HG03354 (cell line): ENCODE results near the gene LRRC41.
A peak's percentile ranks its signal among the peaks of the same experiment; 100 is the strongest.
"Not testable (repeated sequence)": the region's sequence is repeated elsewhere in the genome, so short reads cannot be mapped to it uniquely, and the experiment has no call there.

Source experiments
- ATAC-seq: cut with Tn5 transposase; IDR thresholded peaks from one replicate; pipeline ENCODE4 v1.9.1; 2021; ENCODE audit warnings: mild to moderate bottlenecking; ENCODE audit not compliant: unreplicated experiment, poor library complexity, severe bottlenecking

Gene LRRC41

DNA sequence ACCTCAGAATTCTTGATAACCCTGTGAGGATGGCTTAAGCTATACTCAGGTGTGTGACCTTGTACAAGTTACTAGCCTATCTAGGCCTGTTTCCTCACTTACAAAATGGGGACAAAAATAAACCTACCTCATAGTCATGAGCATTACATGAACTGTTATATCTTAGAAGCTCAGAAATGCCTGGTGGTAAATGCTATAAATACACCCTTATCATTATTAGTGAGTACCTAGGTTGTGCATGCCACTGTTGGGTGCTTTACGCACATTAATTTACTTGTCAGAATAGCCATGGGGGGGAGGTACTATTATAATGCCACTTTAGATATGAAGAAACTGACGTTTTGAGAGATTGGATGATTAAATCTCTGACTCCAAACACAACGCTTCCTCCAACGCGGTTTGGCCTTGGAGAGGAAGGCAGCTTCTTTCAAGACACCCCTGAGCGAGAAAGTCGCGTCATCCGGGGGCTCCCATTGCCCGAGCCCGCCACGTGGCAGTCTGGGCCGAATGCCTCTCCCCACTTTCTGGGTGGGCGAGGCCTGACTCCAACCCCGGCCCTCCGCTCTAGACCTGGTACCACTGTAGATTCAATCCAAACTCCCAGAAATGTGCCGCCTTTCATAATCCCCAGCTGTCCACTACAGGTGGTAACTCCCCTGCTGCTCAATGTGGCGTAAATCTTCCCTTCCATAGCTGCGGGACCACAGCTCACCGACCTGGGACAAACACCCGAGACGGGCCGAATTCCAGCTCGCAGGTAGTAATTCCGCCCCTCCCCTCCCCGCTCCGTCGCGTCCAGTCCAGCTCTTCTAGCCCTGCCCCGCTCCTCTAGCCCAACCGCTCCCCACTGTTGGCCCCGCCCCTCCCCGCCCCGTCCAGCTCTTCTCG, 56.6 kb downstream of the LRRC41 start:
- ATAC-seq = peak; percentile 56

DNA sequence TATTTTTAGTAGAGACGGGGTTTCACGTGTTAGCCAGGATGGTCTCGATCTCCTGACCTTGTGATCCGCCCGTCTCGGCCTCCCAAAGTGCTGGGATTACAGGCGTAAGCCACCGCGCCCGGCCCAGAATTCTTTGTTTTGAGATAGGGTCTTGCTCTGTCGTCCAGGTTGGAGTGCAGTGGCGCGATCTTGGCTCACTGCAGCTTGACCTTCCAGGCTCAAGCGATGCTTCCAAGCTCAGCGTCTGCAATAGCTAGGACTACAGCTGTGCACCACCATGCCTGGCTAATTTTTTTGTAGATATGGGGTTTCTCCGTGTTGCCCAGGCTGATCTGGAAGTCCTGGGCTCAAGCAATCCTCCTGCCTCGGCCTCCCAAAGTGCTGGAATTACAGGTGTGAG, 57.3 kb downstream of the LRRC41 start:
- ATAC-seq = not testable (repeated sequence)

DNA sequence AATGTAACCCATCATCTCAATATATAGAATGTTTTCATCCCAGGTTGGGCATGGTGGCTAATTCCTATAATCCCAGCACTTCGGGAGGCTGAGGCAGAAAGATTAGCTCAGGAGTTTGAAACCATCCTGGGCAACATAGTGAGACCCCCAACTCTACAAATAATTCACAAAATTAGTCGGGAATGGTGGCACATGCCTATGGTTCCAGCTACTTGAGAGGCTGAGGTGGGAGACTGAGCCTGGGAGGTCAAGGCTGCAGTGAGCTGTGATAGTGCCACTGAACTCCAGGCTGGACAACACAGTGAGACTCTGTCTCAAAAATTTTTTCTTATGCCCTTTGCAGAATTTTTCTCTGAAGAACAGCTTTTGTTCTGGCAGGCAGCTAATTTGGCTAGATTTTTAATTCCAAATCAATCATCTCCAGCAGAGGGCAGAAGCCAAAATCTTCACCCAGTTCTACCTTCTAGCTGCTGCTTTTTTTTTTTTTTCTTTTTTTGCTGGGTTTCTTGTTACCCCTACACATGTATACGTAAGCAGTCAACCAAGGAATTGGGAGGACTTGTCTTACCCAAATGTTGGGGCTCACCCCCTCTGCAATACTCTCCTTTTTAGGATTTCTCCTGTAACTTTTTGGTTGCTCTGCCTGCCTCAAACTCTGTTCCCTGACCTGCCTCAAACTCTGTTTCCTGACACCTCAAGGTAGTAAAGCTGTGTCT, 58.6 kb downstream of the LRRC41 start:
- no peak for ATAC-seq

DNA sequence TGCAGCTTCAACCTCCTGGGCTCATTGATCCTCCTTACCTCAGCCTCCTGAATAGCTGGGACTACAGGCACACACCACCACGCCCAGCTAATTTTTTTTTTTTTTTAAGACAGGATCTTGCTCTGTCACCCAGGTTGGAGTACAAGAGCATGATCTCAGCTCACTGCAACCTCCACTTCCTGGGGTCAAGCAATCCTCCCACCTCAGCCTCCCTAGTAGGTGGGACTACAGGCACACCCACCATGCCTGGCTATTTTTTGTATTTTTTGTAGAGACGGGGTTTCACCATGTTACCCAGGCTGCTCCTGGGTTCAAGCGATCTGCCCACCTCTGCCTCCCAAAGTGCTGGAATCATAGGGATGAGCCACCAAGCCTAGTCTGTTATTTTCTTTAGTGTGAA, 59.6 kb downstream of the LRRC41 start:
- not testable (repeated sequence) for ATAC-seq

DNA sequence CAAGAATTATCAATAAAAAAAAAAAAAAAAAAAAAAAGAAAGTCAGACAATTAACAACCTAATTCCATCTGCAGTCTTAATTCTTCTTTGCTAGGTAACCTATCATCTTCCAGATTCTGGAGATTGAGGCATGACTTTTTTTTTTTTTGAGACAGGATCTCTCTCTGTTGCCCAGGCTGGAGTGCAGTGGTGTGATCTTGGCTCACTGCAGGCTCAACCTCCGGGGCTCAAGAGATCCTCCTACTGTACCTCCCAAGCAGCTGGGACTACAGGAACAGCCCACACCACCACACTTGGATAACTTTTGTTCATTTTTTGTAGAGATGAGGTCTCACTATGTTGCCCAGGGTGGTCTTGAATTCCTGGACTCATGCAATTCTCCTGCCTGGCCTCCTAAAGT, 60.5 kb downstream of the LRRC41 start:
- ATAC-seq = no peak

DNA sequence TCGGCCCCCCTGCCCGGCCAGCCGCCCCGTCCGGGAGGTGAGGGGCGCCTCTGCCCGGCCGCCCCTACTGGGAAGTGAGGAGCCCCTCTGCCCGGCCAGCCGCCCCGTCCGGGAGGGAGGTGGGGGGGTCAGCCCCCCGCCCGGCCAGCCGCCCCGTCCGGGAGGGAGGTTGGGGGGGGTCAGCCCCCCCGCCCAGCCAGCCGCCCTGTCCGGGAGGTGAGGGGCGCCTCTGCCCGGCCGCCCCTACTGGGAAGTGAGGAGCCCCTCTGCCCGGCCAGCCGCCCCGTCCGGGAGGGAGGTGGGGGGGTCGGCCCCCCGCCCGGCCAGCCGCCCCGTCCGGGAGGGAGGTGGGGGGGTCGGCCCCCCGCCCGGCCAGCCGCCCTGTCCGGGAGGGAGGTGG, 61.7 kb downstream of the LRRC41 start:
- not testable (repeated sequence) for ATAC-seq

DNA sequence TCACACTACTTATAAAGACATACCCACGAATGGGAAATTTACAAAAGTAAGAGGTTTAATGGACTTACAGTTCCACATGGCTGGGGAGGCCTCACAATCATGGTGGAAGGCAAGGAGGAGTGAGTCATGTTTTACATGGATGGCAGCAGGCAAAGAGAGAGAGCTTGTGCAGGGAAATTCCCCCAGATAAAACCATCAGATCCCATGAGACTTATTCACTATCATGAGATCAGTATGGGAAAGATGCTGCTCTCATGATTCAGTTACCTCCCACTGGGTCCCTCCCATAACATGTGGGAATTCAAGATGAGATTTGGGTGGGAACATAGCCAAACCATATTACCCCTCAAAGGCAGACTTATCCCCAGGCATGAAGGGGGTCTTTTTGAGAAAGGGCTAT, 64.6 kb downstream of the LRRC41 start:
- not testable (repeated sequence) for ATAC-seq

DNA sequence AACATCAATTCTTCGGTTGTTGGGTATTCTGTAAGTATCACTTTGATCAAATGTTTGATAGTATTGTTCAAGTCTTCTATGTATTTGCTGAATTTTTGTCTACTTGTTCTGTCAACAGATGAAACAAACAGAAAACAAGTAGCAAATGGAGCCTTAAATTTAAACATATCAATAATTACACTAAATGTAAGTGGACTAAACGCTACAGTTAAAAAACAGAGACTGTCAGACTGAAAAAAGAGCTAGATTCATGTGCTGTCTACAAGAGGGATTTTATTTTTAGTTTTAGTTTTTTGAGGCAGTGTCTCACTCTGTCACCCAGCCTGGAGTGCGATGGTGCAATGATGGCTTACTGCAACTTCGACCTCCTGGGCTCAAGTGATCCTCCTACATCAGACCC, 66.5 kb downstream of the LRRC41 start:
- no peak for ATAC-seq

DNA sequence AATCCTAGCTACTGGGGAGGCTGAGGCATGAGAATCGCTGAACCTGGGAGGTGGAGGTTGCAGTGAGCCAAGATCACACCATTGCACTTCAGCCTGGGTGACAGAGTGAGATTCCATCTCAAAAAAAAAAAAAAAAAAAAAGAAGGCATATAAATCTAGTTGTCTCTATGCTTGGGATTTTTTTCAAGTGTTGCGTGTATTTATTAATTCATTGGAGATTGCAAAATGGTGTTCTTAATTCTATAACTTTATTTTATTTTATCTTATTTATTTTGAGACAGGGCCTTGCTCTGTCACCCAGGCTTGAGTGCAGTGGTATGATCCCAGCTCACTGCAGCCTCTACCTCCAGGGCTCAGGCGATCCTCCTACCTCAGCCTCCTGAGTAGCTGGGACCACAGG, 72.2 kb downstream of the LRRC41 start:
- not testable (repeated sequence) for ATAC-seq
